ENCODE results near the gene FAT3.

FAT3 gene

DNA sequence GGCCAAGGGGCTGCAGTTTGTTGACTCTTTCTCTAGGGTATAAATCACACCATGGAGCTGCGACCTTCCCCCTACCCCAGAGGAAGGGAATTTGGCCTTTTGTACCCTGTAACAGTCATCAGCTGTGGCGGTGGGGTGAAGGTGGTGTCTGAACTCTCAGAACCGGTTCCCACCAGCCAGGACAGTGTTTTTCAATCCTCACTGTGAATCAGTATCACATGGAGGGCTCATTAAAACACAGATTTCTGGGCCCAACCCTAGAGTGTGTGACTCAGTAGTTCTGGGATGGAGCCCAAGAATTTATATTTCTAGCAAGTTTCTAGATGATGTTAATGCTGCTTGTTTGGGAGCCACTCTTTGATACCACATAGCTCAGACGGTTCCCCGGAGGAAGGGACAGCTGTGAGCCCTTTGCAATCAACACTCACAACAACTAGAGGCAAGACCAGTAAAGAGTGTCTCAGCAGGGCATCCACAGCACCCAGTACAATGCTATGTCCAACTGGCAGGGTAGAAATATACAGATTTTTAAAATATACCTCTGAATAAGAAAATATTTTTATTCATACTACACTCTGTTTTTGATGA is 43.9 kb upstream of the FAT3 start:
- TF ChIP-seq RARB (CRISPR knock-in tag; IDR thresholded peaks at IDR 0.05): no peak
- TF ChIP-seq ARNTL (CRISPR knock-in tag; IDR thresholded peaks at IDR 0.05; ENCODE audit: borderline replicate concordance, low read depth): no peak
- no peak for TF ChIP-seq ZFP30 (CRISPR knock-in tag; IDR thresholded peaks at IDR 0.05)
- TF ChIP-seq ISL1 (CRISPR knock-in tag; IDR thresholded peaks at IDR 0.05): no peak
- TF ChIP-seq, protein P1, sequence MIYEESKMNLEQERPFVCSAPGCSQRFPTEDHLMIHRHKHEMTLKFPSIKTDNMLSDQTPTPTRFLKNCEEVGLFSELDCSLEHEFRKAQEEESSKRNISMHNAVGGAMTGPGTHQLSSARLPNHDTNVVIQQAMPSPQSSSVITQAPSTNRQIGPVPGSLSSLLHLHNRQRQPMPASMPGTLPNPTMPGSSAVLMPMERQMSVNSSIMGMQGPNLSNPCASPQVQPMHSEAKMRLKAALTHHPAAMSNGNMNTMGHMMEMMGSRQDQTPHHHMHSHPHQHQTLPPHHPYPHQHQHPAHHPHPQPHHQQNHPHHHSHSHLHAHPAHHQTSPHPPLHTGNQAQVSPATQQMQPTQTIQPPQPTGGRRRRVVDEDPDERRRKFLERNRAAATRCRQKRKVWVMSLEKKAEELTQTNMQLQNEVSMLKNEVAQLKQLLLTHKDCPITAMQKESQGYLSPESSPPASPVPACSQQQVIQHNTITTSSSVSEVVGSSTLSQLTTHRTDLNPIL (CRISPR knock-in tag; IDR thresholded peaks at IDR 0.05; ENCODE audit: low read depth): no peak
- TF ChIP-seq, protein P2, sequence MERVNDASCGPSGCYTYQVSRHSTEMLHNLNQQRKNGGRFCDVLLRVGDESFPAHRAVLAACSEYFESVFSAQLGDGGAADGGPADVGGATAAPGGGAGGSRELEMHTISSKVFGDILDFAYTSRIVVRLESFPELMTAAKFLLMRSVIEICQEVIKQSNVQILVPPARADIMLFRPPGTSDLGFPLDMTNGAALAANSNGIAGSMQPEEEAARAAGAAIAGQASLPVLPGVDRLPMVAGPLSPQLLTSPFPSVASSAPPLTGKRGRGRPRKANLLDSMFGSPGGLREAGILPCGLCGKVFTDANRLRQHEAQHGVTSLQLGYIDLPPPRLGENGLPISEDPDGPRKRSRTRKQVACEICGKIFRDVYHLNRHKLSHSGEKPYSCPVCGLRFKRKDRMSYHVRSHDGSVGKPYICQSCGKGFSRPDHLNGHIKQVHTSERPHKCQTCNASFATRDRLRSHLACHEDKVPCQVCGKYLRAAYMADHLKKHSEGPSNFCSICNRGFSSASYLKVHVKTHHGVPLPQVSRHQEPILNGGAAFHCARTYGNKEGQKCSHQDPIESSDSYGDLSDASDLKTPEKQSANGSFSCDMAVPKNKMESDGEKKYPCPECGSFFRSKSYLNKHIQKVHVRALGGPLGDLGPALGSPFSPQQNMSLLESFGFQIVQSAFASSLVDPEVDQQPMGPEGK (CRISPR knock-in tag; IDR thresholded peaks at IDR 0.05; ENCODE audit: borderline replicate concordance): no peak
- TF ChIP-seq, protein P3, sequence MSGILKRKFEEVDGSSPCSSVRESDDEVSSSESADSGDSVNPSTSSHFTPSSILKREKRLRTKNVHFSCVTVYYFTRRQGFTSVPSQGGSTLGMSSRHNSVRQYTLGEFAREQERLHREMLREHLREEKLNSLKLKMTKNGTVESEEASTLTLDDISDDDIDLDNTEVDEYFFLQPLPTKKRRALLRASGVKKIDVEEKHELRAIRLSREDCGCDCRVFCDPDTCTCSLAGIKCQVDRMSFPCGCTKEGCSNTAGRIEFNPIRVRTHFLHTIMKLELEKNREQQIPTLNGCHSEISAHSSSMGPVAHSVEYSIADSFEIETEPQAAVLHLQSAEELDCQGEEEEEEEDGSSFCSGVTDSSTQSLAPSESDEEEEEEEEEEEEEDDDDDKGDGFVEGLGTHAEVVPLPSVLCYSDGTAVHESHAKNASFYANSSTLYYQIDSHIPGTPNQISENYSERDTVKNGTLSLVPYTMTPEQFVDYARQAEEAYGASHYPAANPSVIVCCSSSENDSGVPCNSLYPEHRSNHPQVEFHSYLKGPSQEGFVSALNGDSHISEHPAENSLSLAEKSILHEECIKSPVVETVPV (CRISPR knock-in tag; IDR thresholded peaks at IDR 0.05): no peak
- no peak for TF ChIP-seq OSR1 (CRISPR knock-in tag; IDR thresholded peaks at IDR 0.05)
- TF ChIP-seq SNAI2 (CRISPR knock-in tag; IDR thresholded peaks at IDR 0.05): no peak
- no peak for TF ChIP-seq GLIS3 (CRISPR knock-in tag; IDR thresholded peaks at IDR 0.05)
- TF ChIP-seq, protein P4, sequence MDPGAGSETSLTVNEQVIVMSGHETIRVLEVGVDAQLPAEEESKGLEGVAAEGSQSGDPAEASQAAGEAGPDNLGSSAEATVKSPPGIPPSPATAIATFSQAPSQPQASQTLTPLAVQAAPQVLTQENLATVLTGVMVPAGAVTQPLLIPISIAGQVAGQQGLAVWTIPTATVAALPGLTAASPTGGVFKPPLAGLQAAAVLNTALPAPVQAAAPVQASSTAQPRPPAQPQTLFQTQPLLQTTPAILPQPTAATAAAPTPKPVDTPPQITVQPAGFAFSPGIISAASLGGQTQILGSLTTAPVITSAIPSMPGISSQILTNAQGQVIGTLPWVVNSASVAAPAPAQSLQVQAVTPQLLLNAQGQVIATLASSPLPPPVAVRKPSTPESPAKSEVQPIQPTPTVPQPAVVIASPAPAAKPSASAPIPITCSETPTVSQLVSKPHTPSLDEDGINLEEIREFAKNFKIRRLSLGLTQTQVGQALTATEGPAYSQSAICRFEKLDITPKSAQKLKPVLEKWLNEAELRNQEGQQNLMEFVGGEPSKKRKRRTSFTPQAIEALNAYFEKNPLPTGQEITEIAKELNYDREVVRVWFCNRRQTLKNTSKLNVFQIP (CRISPR knock-in tag; IDR thresholded peaks at IDR 0.05; ENCODE audit: borderline replicate concordance, low read depth): no peak
- TF ChIP-seq ESRRG (CRISPR knock-in tag; IDR thresholded peaks at IDR 0.05): no peak
- TF ChIP-seq BACH2 (CRISPR knock-in tag; IDR thresholded peaks at IDR 0.05; ENCODE audit: borderline replicate concordance): no peak
- no peak for TF ChIP-seq ZNF565 (CRISPR knock-in tag; conservative IDR thresholded peaks at IDR 0.05; ENCODE audit: low read depth)
- TF ChIP-seq ZC3H10 (CRISPR knock-in tag; IDR thresholded peaks at IDR 0.05): no peak
- TF ChIP-seq ZFP3 (CRISPR knock-in tag; IDR thresholded peaks at IDR 0.05): no peak
- TF ChIP-seq ZNF70 (CRISPR knock-in tag; IDR thresholded peaks at IDR 0.05): no peak
- TF ChIP-seq CSDC2 (CRISPR knock-in tag; IDR thresholded peaks at IDR 0.05): no peak
- TF ChIP-seq, protein P5, sequence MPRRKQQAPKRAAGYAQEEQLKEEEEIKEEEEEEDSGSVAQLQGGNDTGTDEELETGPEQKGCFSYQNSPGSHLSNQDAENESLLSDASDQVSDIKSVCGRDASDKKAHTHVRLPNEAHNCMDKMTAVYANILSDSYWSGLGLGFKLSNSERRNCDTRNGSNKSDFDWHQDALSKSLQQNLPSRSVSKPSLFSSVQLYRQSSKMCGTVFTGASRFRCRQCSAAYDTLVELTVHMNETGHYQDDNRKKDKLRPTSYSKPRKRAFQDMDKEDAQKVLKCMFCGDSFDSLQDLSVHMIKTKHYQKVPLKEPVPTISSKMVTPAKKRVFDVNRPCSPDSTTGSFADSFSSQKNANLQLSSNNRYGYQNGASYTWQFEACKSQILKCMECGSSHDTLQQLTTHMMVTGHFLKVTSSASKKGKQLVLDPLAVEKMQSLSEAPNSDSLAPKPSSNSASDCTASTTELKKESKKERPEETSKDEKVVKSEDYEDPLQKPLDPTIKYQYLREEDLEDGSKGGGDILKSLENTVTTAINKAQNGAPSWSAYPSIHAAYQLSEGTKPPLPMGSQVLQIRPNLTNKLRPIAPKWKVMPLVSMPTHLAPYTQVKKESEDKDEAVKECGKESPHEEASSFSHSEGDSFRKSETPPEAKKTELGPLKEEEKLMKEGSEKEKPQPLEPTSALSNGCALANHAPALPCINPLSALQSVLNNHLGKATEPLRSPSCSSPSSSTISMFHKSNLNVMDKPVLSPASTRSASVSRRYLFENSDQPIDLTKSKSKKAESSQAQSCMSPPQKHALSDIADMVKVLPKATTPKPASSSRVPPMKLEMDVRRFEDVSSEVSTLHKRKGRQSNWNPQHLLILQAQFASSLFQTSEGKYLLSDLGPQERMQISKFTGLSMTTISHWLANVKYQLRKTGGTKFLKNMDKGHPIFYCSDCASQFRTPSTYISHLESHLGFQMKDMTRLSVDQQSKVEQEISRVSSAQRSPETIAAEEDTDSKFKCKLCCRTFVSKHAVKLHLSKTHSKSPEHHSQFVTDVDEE (CRISPR knock-in tag; IDR thresholded peaks at IDR 0.05): no peak
- no peak for TF ChIP-seq PPARA (CRISPR knock-in tag; IDR thresholded peaks at IDR 0.05; ENCODE audit: borderline replicate concordance)
- ATAC-seq: no peak

DNA sequence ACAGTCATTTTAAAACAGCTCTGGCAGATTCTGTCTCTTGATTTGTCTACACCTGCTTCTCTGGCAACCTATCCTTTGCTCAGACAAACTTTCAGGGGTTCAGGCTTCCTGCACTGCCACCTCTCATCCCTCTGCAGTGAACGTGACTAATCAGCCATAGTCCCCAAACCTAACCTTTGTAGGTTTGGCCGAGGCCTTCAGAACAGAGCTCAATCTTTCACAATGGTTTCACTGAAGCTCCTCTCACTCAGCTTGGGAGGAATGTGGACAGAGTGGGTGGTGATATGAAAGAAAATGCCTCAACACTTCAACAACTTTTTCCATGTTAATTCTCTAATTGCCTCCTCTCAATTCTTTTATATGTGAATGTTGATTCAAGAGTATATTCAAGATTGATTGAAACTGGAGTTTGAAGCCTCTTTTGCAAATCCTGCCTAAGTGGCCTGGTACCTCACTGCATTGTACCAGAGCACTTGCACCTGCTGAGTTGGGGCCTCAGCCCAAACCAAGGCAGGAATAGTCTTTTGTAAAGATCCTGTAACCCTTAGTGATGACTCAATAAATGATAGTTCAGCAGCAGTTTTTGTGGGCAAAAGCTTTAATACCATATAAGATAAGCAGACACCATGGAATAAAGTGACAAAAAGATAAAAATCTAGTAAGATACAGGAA is 33.9 kb upstream of the FAT3 start:
- no peak for ATAC-seq
- no peak for TF ChIP-seq ZNF8 (CRISPR knock-in tag; IDR thresholded peaks at IDR 0.05)
- no peak for TF ChIP-seq RARB (CRISPR knock-in tag; IDR thresholded peaks at IDR 0.05)
- TF ChIP-seq BACH2 (CRISPR knock-in tag; IDR thresholded peaks at IDR 0.05; ENCODE audit: borderline replicate concordance): no peak
- TF ChIP-seq ZNF565 (CRISPR knock-in tag; conservative IDR thresholded peaks at IDR 0.05; ENCODE audit: low read depth): no peak
- TF ChIP-seq, protein P4 (CRISPR knock-in tag; IDR thresholded peaks at IDR 0.05; ENCODE audit: borderline replicate concordance, low read depth): no peak
- TF ChIP-seq ARNTL (CRISPR knock-in tag; IDR thresholded peaks at IDR 0.05; ENCODE audit: borderline replicate concordance, low read depth): no peak
- TF ChIP-seq ISL1 (CRISPR knock-in tag; IDR thresholded peaks at IDR 0.05): no peak
- TF ChIP-seq ZFP3 (CRISPR knock-in tag; IDR thresholded peaks at IDR 0.05): no peak
- TF ChIP-seq, protein P3 (CRISPR knock-in tag; IDR thresholded peaks at IDR 0.05): no peak
- no peak for TF ChIP-seq TCF4 (CRISPR knock-in tag; IDR thresholded peaks at IDR 0.05; ENCODE audit: borderline replicate concordance)
- TF ChIP-seq CSDC2 (CRISPR knock-in tag; IDR thresholded peaks at IDR 0.05): no peak
- no peak for TF ChIP-seq OSR1 (CRISPR knock-in tag; IDR thresholded peaks at IDR 0.05)
- TF ChIP-seq GLIS3 (CRISPR knock-in tag; IDR thresholded peaks at IDR 0.05): no peak
- no peak for TF ChIP-seq PPARA (CRISPR knock-in tag; IDR thresholded peaks at IDR 0.05; ENCODE audit: borderline replicate concordance)
- TF ChIP-seq, protein P2 (CRISPR knock-in tag; IDR thresholded peaks at IDR 0.05; ENCODE audit: borderline replicate concordance): no peak

Measured in SK-N-SH treated with all-trans-retinoic acid at 6 μM for 48 hours (cell line).